PC-3 (cell line): Measurements from ENCODE around the gene UACA. TPM values are rescaled to one million over a fixed set of nuclear protein-coding genes. Genes with fewer than 3 reads are reported as not detected.

Source experiments
- ATAC-seq: fragments of 200-7000 bp; cut with Tn5 transposase; 2 replicates; pipeline ENCODE4 v1.9.1; 2020; ENCODE audit warnings: mild to moderate bottlenecking, moderate library complexity
- BruUV-seq: library from RNA; stranded (reverse); fragments of 400-500 nt; replicated peaks from 2 replicates; lab custom pipeline; 2021; lab: Mats Ljungman, UMichigan
- CTCF ChIA-PET: fragments of 300-600 bp; sonication (Branson Sonifier 250); formaldehyde crosslinking; loops from one replicate; lab custom pipeline; 2022; ENCODE audit warnings: antibody characterized with exemption; lab: Charles Lee
- POLR2A ChIA-PET: fragments of 300-600 bp; sonication (Branson Sonifier 250); formaldehyde crosslinking; loops from one replicate; lab custom pipeline; 2022; ENCODE audit warnings: antibody characterized with exemption; ENCODE audit not compliant: unreplicated experiment; lab: Charles Lee
- DNase-seq: peaks from one replicate; pipeline ENCODE4 v3.0.0-alpha.2; 2015
- H2AFZ ChIP-seq: fragments of 300-600 bp; sonication (generic); 2 replicates; pipeline ENCODE4 v1.6.0; 2016; ENCODE audit warnings: antibody characterized with exemption, low read length
- H3F3A ChIP-seq: fragments of 300-600 bp; sonication (generic); one replicate; pipeline ENCODE4 v1.6.0; 2017; ENCODE audit warnings: antibody characterized with exemption, low read length, control low read depth, mild to moderate bottlenecking; ENCODE audit not compliant: unreplicated experiment
- H3K27ac ChIP-seq: fragments of 300-600 bp; sonication (generic); 2 replicates; pipeline ENCODE4 v1.5.1; 2016; ENCODE audit warnings: mild to moderate bottlenecking, low read length
- H3K27me3 ChIP-seq: fragments of 300-600 bp; sonication (generic); 2 replicates; pipeline ENCODE4 v1.6.1; 2016; ENCODE audit warnings: low read length, mixed read lengths
- H3K36me3 ChIP-seq: fragments of 300-600 bp; sonication (generic); 2 replicates; pipeline ENCODE4 v1.6.1; 2016; ENCODE audit warnings: low read depth, mixed run types, low read length, mixed read lengths
- H3K4me1 ChIP-seq: fragments of 300-600 bp; sonication (generic); 2 replicates; pipeline ENCODE4 v1.5.1; 2016; ENCODE audit warnings: low read length; ENCODE audit not compliant: insufficient read depth
- H3K4me2 ChIP-seq: fragments of 300-600 bp; sonication (generic); 2 replicates; pipeline ENCODE4 v1.6.0; 2016; ENCODE audit warnings: low read length
- H3K4me3 ChIP-seq: fragments of 300-600 bp; sonication (generic); 2 replicates; pipeline ENCODE4 v1.5.1; 2016; ENCODE audit warnings: mild to moderate bottlenecking, low read length, mixed read lengths
- H3K79me2 ChIP-seq: fragments of 300-600 bp; sonication (generic); 2 replicates; pipeline ENCODE4 v1.6.1; 2017; ENCODE audit warnings: low read length, mixed read lengths
- H3K9ac ChIP-seq: fragments of 300-600 bp; sonication (generic); 2 replicates; pipeline ENCODE4 v1.6.0; 2016; ENCODE audit warnings: mild to moderate bottlenecking, low read length
- H3K9me2 ChIP-seq: fragments of 300-600 bp; sonication (generic); replicated peaks from 2 replicates; pipeline ENCODE4 v1.6.1; 2016; ENCODE audit warnings: mixed run types, low read length, mixed read lengths
- H3K9me3 ChIP-seq: fragments of 300-600 bp; sonication (generic); 2 replicates; pipeline ENCODE4 v1.6.1; 2016; ENCODE audit warnings: low read length, mixed read lengths
- H4K20me1 ChIP-seq: fragments of 300-600 bp; sonication (generic); 2 replicates; pipeline ENCODE4 v1.6.1; 2016; ENCODE audit warnings: low read length, mixed read lengths
- CTCF ChIP-seq: fragments of 300-600 bp; sonication (generic); conservative IDR thresholded peaks from 2 replicates; pipeline ENCODE4 v1.5.1; 2017; ENCODE audit warnings: antibody characterized with exemption, low read depth, mild to moderate bottlenecking, low read length
- EZH2 ChIP-seq: fragments of 300-600 bp; sonication (generic); IDR thresholded peaks from one replicate; pipeline ENCODE4 v1.6.1; 2017; ENCODE audit warnings: antibody characterized with exemption, mild to moderate bottlenecking, low read length; ENCODE audit not compliant: unreplicated experiment
- EZH2phosphoT487 ChIP-seq: fragments of 300-600 bp; sonication (generic); IDR thresholded peaks from 2 replicates; pipeline ENCODE4 v1.6.1; 2018; ENCODE audit warnings: mild to moderate bottlenecking, antibody characterized with exemption, low read length, borderline replicate concordance
- intact Hi-C: fragments of 100-400 bp; cut with micrococcal nuclease; formaldehyde crosslinking; loops from 2 replicates; pipeline ENCODE4 v1.9.0; 2023
- total RNA-seq: library from RNA; depleted of rRNA; stranded (reverse); fragments of >200 nt; gene quantifications from 2 replicates; pipeline ENCODE4 v1.2.3, GENCODE V29; 2014

Gene UACA
- total RNA-seq, 1 experiment from 2014 or later: 21.7 TPM

DNA sequence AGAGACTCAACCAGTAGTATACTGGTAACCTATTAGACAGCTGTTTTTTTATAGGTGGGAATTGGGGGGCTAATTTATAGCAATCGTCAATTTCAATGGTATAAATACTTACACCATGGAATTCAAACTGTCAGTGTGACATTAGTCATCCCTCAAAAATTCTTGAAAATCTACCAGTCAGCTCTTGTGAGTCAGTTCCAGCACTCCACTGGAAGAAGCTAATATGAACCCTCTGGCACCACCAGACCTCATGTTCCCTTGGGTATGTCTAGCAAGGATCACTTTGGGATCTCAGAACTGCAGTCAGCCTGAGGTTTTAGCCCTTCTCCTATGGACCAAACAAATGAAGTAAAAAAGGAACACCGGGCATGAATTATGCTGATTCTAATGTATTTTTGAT lies 11.8 kb upstream of the UACA start:
- Histone ChIP-seq H3K4me2 (peak overlapping the region; percentile 20; the same call in 1 of the 2 replicates), H3K27me3 (no peaks in the 10 kb centered on the region), H2AFZ (no peak overlapping the region), H4K20me1 (no peaks in the 10 kb centered on the region), H3F3A (peaks cover 10% of the 10 kb centered on the region), H3K4me3 (no peak overlapping the region), H3K27ac (peak overlapping the region; percentile 49), H3K79me2 (no peaks in the 10 kb centered on the region), H3K9ac (no peak overlapping the region), H3K9me3 (no peaks in the 10 kb centered on the region), H3K9me2 (no peaks in the 10 kb centered on the region), H3K36me3 (no peaks in the 10 kb centered on the region), H3K4me1 (peaks cover 49% of the 10 kb centered on the region)
- TF ChIP-seq EZH2phosphoT487: no peak
- ATAC-seq: peak; percentile 42
- POLR2A ChIA-PET: no interaction called here
- intact Hi-C loops: loop anchor here (5.0 kb wide), 1 partner anchor 37 kb away; no protein-coding TSS in a partner anchor
- no TSS peak for BruUV-seq
- CTCF ChIA-PET: no interaction called here
- DNase-seq: peak; percentile 80

GRCh38 chr15:70772402-70772801 lies 9.0 kb upstream of the UACA start:
- no peaks in the 10 kb centered on the region for H3K27me3 ChIP-seq
- H3K4me1 ChIP-seq: peaks cover 29% of the 10 kb centered on the region
- DNase-seq: no peak
- no peaks in the 10 kb centered on the region for H3K9me3 ChIP-seq
- H3K9me2 ChIP-seq: no peaks in the 10 kb centered on the region
- no peak overlapping the region for H3K9ac ChIP-seq
- ChIA-PET CTCF (no interaction called here), POLR2A (no interaction called here)
- H2AFZ ChIP-seq: no peak overlapping the region
- H3K36me3 ChIP-seq: no peaks in the 10 kb centered on the region
- TF ChIP-seq CTCF (no peak), EZH2 (no peak), EZH2phosphoT487 (no peak)
- no peak overlapping the region for H3K27ac ChIP-seq
- no peaks in the 10 kb centered on the region for H4K20me1 ChIP-seq
- no peaks in the 10 kb centered on the region for H3F3A ChIP-seq
- no TSS peak for BruUV-seq
- H3K79me2 ChIP-seq: no peaks in the 10 kb centered on the region
- intact Hi-C loops: no loop called here
- H3K4me3 ChIP-seq: no peak overlapping the region
- no peak for ATAC-seq
- H3K4me2 ChIP-seq: no peak overlapping the region

DNA sequence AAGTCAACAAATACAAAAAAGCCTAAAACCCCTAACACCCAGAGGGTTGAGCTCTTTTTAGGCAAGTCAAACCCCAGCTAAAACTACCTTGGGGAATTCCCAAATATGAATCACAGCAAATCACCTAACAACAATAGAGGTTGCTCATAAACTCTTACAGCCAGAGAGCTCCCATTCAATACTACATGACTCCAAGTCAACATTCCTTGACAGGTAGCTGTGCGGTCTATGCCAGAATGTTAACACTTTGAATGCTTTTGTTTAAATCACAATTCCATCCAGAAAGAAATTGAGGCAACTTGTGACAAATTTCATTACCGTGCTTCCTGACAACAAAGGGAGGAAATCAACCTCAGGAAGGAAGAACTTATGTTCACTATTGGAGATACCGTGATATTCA lies 7.5 kb upstream of the UACA start:
- intact Hi-C loops: no loop called here
- Histone ChIP-seq H3K27me3 (no peaks in the 10 kb centered on the region), H3K9me2 (no peaks in the 10 kb centered on the region), H3K4me3 (no peak overlapping the region), H3K4me2 (peak overlapping the region; percentile 15; the same call in 1 of the 2 replicates), H3F3A (no peaks in the 10 kb centered on the region), H4K20me1 (no peaks in the 10 kb centered on the region), H3K36me3 (no peaks in the 10 kb centered on the region), H2AFZ (no peak overlapping the region), H3K79me2 (no peaks in the 10 kb centered on the region), H3K9me3 (no peaks in the 10 kb centered on the region), H3K27ac (peak overlapping the region; percentile 41), H3K9ac (no peak overlapping the region), H3K4me1 (peaks cover 26% of the 10 kb centered on the region)
- DNase-seq: peak; percentile 79
- no TSS peak for BruUV-seq
- TF ChIP-seq CTCF (no peak), EZH2 (no peak), EZH2phosphoT487 (no peak)
- ATAC-seq: peak; percentile 82
- ChIA-PET CTCF (interaction anchor here (0.9 kb wide), 1 partner anchor 41 kb away, joined by 4 read pairs; no protein-coding TSS in a partner anchor), POLR2A (no interaction called here)
